ENCODE results near the gene DCTN1. TPM values are rescaled to one million over a fixed set of nuclear protein-coding genes. Genes with fewer than 3 reads are reported as not detected.

Gene DCTN1
- total RNA-seq, 1 donor from 2014 or later, result 182 TPM

DNA sequence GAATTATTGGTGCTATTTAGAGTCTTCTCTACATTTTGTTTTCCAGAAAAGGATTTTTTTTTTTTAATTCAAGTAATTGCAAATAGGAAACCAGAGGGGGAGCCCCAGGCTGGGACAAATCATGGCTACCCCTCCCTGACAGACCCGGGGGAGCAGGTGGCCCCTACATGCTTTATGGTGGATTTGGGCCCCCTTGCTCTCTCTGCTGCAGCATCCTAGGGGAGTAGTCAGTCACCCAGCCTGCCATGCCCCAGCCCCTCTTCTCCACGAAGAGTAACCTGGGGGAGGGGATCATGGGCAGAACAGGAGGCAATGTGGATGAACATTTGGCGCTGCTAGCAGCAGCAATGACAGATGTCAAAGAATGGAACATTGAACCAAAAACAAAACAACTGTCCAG, 36.7 kb upstream of the DCTN1 start:
- H3K36me3 Mint-ChIP-seq (ENCODE audit: unreplicated experiment), result no peaks in the 10 kb centered on the region
- H3K27me3 Mint-ChIP-seq (ENCODE audit: unreplicated experiment), result peaks cover 4% of the 10 kb centered on the region
- H3K27ac Mint-ChIP-seq (ENCODE audit: unreplicated experiment), result no peak overlapping the region
- H3K4me3 Mint-ChIP-seq (ENCODE audit: unreplicated experiment), result no peak overlapping the region
- peaks cover 5% of the 10 kb centered on the region for H3K4me1 Mint-ChIP-seq (ENCODE audit: unreplicated experiment)
- TF ChIP-seq, protein P1, sequence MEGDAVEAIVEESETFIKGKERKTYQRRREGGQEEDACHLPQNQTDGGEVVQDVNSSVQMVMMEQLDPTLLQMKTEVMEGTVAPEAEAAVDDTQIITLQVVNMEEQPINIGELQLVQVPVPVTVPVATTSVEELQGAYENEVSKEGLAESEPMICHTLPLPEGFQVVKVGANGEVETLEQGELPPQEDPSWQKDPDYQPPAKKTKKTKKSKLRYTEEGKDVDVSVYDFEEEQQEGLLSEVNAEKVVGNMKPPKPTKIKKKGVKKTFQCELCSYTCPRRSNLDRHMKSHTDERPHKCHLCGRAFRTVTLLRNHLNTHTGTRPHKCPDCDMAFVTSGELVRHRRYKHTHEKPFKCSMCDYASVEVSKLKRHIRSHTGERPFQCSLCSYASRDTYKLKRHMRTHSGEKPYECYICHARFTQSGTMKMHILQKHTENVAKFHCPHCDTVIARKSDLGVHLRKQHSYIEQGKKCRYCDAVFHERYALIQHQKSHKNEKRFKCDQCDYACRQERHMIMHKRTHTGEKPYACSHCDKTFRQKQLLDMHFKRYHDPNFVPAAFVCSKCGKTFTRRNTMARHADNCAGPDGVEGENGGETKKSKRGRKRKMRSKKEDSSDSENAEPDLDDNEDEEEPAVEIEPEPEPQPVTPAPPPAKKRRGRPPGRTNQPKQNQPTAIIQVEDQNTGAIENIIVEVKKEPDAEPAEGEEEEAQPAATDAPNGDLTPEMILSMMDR (IDR thresholded peaks at IDR 0.05), result peak; percentile 12
- no peaks in the 10 kb centered on the region for H3K9me3 Mint-ChIP-seq (ENCODE audit: unreplicated experiment)
- DNase-seq (ENCODE audit: extremely low spot score, unreplicated experiment), result no peak

DNA sequence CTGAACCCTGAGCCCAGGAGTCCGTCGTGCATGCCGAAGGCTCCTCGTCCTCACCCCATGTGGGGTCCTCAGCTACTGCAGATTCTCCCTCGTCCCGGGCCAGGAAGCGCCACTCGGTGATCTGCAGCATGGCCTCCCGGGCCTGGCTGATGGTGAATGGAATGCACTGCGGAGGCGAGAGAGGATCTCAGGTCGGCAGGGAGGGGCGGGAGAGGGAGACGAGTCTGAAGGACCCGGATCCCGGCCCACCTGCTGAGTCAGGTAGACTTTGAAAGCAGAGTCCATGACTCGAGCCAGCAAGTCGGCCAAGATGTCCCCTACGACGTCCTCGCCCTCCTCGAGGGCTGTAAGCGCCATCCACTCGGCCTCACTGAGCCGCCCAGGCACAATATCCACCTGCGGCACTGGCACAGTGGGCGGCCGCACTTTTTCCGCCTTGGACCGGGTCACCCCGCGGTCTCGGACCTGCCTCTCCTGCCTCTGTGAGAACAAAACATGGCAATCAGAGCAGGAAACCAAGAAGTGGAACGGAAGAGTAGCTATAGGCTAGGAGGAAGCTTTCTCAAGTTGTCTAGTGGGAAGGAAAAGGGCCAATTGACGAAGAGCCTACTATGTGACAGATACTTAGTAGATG, 35.8 kb upstream of the DCTN1 start:
- TF ChIP-seq, protein P1 (IDR thresholded peaks at IDR 0.05), result no peak
- DNase-seq (ENCODE audit: extremely low spot score, unreplicated experiment), result no peak
- Mint-ChIP-seq H3K4me1 (ENCODE audit: unreplicated experiment) (no peaks in the 10 kb centered on the region), H3K27me3 (ENCODE audit: unreplicated experiment) (peaks cover 6% of the 10 kb centered on the region), H3K9me3 (ENCODE audit: unreplicated experiment) (no peaks in the 10 kb centered on the region), H3K36me3 (ENCODE audit: unreplicated experiment) (no peaks in the 10 kb centered on the region), H3K27ac (ENCODE audit: unreplicated experiment) (no peak overlapping the region), H3K4me3 (ENCODE audit: unreplicated experiment) (no peak overlapping the region)

DNA sequence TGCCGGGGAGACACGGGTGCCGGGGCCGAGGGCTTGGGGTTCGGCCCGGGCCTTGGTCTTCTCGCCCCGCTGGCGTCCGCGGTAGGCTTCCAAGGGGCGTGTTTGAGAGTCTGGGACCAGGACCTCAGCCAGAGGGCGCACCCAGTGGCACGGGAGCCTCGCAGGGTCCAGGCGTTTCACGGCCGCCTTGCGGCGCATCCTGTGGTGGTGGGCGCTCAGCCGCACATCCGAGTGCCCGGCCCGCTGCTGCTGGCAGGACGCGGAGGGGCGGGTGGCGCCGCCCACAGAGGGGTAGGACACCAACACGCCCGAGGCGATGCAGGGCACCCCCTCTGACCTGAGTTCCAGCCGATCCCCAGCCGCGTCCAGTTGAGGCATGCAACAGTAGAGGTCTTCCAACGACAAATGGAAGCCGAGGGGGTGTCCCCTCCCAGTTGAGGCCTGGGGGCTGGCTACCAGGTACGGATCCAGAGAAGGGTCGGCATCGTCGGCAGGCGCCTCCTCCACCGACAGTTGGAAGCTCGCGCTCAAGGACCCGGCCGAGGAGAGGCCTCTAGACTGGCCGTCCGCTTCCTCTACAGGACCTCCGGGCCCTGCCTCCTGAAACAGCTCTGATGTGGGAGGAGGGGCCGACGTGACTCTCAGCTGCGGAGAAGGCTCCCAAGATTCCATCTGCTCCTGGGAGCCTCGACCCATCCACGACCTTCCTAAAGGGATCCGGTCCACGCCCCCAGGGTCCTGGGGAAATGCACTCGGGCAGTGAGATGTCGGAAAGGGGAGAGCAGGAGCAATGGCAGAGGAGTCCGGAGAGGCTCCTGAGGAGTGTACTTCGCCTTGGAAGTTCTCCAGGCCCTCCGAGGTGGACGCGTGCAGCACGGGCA, 35.0 kb upstream of the DCTN1 start:
- no peaks in the 10 kb centered on the region for H3K9me3 Mint-ChIP-seq (ENCODE audit: unreplicated experiment)
- peaks cover 6% of the 10 kb centered on the region for H3K27me3 Mint-ChIP-seq (ENCODE audit: unreplicated experiment)
- H3K4me1 Mint-ChIP-seq (ENCODE audit: unreplicated experiment), result no peaks in the 10 kb centered on the region
- no peak for DNase-seq (ENCODE audit: extremely low spot score, unreplicated experiment)
- no peaks in the 10 kb centered on the region for H3K36me3 Mint-ChIP-seq (ENCODE audit: unreplicated experiment)
- no peak overlapping the region for H3K4me3 Mint-ChIP-seq (ENCODE audit: unreplicated experiment)
- H3K27ac Mint-ChIP-seq (ENCODE audit: unreplicated experiment), result no peak overlapping the region
- TF ChIP-seq, protein P1 (IDR thresholded peaks at IDR 0.05), result no peak

DNA sequence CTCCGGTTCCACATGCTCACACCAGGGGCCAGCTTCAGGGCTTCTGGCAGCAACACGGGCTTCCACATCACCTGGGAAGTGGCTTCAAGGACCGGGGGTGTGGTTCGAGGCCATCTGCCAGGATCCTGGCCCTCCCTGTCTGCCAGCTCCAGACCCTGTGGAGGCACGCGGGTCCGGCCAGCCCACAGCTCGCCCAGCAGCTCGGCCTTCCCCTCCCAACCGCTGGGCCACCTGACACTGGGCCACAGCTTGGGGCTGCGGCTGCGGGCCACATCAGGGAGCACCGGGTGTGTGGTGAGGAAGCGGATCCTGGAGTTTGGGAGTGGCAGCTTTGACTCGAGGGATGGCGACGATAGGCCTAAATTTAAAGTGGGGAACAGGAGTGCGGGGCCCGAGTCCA, 34.3 kb upstream of the DCTN1 start:
- Mint-ChIP-seq H3K27me3 (ENCODE audit: unreplicated experiment) (peaks cover 6% of the 10 kb centered on the region), H3K4me1 (ENCODE audit: unreplicated experiment) (no peaks in the 10 kb centered on the region), H3K4me3 (ENCODE audit: unreplicated experiment) (no peak overlapping the region), H3K36me3 (ENCODE audit: unreplicated experiment) (no peaks in the 10 kb centered on the region), H3K27ac (ENCODE audit: unreplicated experiment) (no peak overlapping the region), H3K9me3 (ENCODE audit: unreplicated experiment) (no peaks in the 10 kb centered on the region)
- TF ChIP-seq, protein P1 (IDR thresholded peaks at IDR 0.05), result no peak
- no peak for DNase-seq (ENCODE audit: extremely low spot score, unreplicated experiment)

DNA sequence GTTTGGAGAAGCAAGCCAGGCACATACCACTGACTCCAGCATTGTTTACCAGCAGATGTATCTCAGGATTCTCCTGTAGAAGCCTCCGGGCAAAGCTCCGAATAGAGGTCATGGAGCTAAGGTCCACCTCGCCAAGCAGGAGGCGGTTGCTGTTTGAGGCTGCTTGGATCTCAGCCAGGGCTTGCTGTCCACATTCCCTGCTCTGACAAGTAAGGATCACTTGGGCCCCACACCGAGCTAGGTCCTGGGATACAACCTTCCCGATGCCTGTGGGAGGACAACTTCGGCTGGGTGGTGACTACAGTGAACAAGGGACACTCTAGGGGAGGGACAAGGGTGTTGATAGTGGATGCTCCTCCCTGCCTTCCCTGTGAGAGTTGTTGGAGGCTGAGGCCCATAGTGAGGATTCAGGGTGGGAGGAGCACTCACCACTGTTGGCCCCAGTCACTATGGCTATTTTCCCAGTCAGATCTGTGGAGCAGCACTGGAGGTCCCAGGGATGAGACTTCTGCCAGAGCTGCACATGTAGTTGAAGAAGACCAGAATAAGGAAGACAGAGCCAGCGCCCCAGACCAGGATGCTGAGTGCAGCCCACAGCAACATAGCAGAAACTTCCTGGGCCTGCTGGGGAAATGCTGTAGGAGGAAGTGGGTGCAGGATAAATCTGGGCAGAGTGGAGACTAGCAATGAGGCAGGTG, 33.0 kb upstream of the DCTN1 start:
- DNase-seq (ENCODE audit: extremely low spot score, unreplicated experiment), result no peak
- H3K27me3 Mint-ChIP-seq (ENCODE audit: unreplicated experiment), result peaks cover 18% of the 10 kb centered on the region
- TF ChIP-seq, protein P1 (IDR thresholded peaks at IDR 0.05), result no peak
- no peaks in the 10 kb centered on the region for H3K9me3 Mint-ChIP-seq (ENCODE audit: unreplicated experiment)
- no peaks in the 10 kb centered on the region for H3K4me1 Mint-ChIP-seq (ENCODE audit: unreplicated experiment)
- no peak overlapping the region for H3K27ac Mint-ChIP-seq (ENCODE audit: unreplicated experiment)
- H3K4me3 Mint-ChIP-seq (ENCODE audit: unreplicated experiment), result no peak overlapping the region
- no peaks in the 10 kb centered on the region for H3K36me3 Mint-ChIP-seq (ENCODE audit: unreplicated experiment)

Data from osteocyte (in vitro differentiated cells).